SU-DHL-6 (cell line): ENCODE data around the gene SLC6A13.

Source experiments
- H2AFZ ChIP-seq: fragments of 200-600 bp; sonication (generic); 2 replicates; pipeline ENCODE4 v1.6.1; 2014; ENCODE audit warnings: low read depth, mild to moderate bottlenecking, moderate library complexity, mixed read lengths, antibody characterized with exemption, low read length; ENCODE audit not compliant: severe bottlenecking
- H3F3A ChIP-seq: fragments of 200-600 bp; shearing (Covaris generic); 2 replicates; pipeline ENCODE4 v1.6.0; 2016; ENCODE audit warnings: antibody characterized with exemption, mild to moderate bottlenecking; ENCODE audit not compliant: insufficient read depth
- H3K27ac ChIP-seq: fragments of 200-600 bp; sonication (generic); 2 replicates; pipeline ENCODE4 v1.5.1; 2016; ENCODE audit warnings: low read depth, mild to moderate bottlenecking, low read length, moderate library complexity, mixed read lengths
- H3K27me3 ChIP-seq: fragments of 200-600 bp; sonication (generic), shearing (Covaris generic); 2 replicates; pipeline ENCODE4 v1.6.0; 2014; ENCODE audit warnings: mild to moderate bottlenecking, low read length
- H3K36me3 ChIP-seq: fragments of 200-600 bp; sonication (generic); 2 replicates; pipeline ENCODE4 v1.6.1; 2014; ENCODE audit warnings: mild to moderate bottlenecking, low read length, mixed read lengths
- H3K4me2 ChIP-seq: fragments of 300-600, 200-600 bp; shearing (Covaris generic), sonication (generic); 2 replicates; pipeline ENCODE4 v1.6.0; 2014; ENCODE audit warnings: low read length, low read depth, mild to moderate bottlenecking; ENCODE audit not compliant: poor library complexity, severe bottlenecking
- H3K4me3 ChIP-seq: fragments of 200-600 bp; sonication (generic); 2 replicates; pipeline ENCODE4 v1.5.1; 2014; ENCODE audit warnings: antibody characterized with exemption, low read length, mild to moderate bottlenecking, mixed read lengths; ENCODE audit not compliant: insufficient read depth, poor library complexity, severe bottlenecking
- H3K79me2 ChIP-seq: fragments of 200-600 bp; sonication (generic); 2 replicates; pipeline ENCODE4 v1.6.1; 2014; ENCODE audit warnings: mild to moderate bottlenecking, low read length, moderate library complexity; ENCODE audit not compliant: insufficient read depth
- H3K9ac ChIP-seq: fragments of 200-600 bp; sonication (generic); 2 replicates; pipeline ENCODE4 v1.7.0; 2014; ENCODE audit warnings: mild to moderate bottlenecking, low read length
- H3K9me2 ChIP-seq: fragments of 200-600 bp; sonication (generic); replicated peaks from 2 replicates; pipeline ENCODE4 v1.6.1; 2014; ENCODE audit warnings: low read length; ENCODE audit not compliant: insufficient read depth
- H3K9me3 ChIP-seq: fragments of 200-600 bp; sonication (generic); 2 replicates; pipeline ENCODE4 v1.6.1; 2014; ENCODE audit warnings: low read length, mixed read lengths; ENCODE audit not compliant: insufficient read depth
- H4K20me1 ChIP-seq: fragments of 200-600 bp; sonication (generic); 2 replicates; pipeline ENCODE4 v1.6.1; 2014; ENCODE audit warnings: low read depth, mild to moderate bottlenecking, antibody characterized with exemption, low read length, moderate library complexity, mixed read lengths
- CTCF ChIP-seq: fragments of 200-600 bp; sonication (generic); IDR thresholded peaks from one replicate; pipeline ENCODE4 v1.5.1; 2017; ENCODE audit warnings: antibody characterized with exemption, mild to moderate bottlenecking, low read length, moderate library complexity; ENCODE audit not compliant: insufficient read depth, poor library complexity, severe bottlenecking
- EZH2phosphoT487 ChIP-seq: fragments of 200-600 bp; sonication (generic), shearing (Covaris generic); conservative IDR thresholded peaks from 2 replicates; pipeline ENCODE4 v1.6.1; 2018; ENCODE audit warnings: mild to moderate bottlenecking, antibody characterized with exemption, low read length, moderate library complexity, mixed read lengths

The SLC6A13 gene

GRCh38 chr12:286531-287300 is 24.1 kb upstream of the SLC6A13 start:
- H3K79me2 ChIP-seq = no peaks in the 10 kb centered on the region
- H3K27me3 ChIP-seq = no peaks in the 10 kb centered on the region

DNA sequence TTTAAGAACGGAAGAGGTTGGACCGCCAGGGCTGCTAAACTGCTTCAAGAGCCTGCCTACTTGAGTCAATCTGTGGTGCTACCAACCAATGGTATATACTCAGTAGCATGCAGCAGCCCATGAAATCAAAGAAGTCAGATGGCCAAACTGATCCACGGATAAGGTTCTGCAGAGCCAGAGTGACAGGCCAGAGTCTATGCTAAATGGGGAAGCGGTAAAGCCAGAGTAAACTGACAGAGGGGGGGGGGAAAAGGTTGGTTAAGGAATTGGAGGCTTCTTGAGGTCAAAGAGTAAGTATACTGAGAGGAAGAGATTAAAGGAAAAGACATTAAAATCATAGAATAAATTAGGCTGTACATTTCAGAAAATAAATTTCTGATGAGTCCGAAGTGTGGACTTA is 15.4 kb upstream of the SLC6A13 start:
- Histone ChIP-seq H3K4me2 (no peak overlapping the region), H3K9me3 (no peaks in the 10 kb centered on the region), H3K9ac (no peak overlapping the region), H3K9me2 (no peaks in the 10 kb centered on the region), H3K79me2 (no peaks in the 10 kb centered on the region), H3K4me3 (no peak overlapping the region), H3K27ac (no peak overlapping the region), H2AFZ (no peak overlapping the region), H3F3A (no peaks in the 10 kb centered on the region), H3K27me3 (no peaks in the 10 kb centered on the region), H3K36me3 (no peaks in the 10 kb centered on the region), H4K20me1 (no peaks in the 10 kb centered on the region)
- TF ChIP-seq EZH2phosphoT487 (no peak), CTCF (no peak)

More at GRCh38 chr12:286531-287300, 24.1 kb upstream of the SLC6A13 start:
- Histone ChIP-seq H3K4me3 (no peak overlapping the region), H3K9ac (no peak overlapping the region), H3K4me2 (no peak overlapping the region), H3F3A (no peaks in the 10 kb centered on the region), H3K9me3 (no peaks in the 10 kb centered on the region), H4K20me1 (no peaks in the 10 kb centered on the region), H2AFZ (no peak overlapping the region), H3K27ac (no peak overlapping the region), H3K36me3 (peaks cover 43% of the 10 kb centered on the region), H3K9me2 (no peaks in the 10 kb centered on the region)
- TF ChIP-seq EZH2phosphoT487 = no peak
- no peak for TF ChIP-seq CTCF

GRCh38 chr12:275812-276211 is 13.2 kb upstream of the SLC6A13 start:
- no peak overlapping the region for H3K9ac ChIP-seq
- no peaks in the 10 kb centered on the region for H3K36me3 ChIP-seq
- no peak overlapping the region for H2AFZ ChIP-seq
- no peak overlapping the region for H3K4me3 ChIP-seq
- H3K4me2 ChIP-seq = no peak overlapping the region
- no peak overlapping the region for H3K27ac ChIP-seq
- no peaks in the 10 kb centered on the region for H3K9me3 ChIP-seq
- no peaks in the 10 kb centered on the region for H3K27me3 ChIP-seq
- no peaks in the 10 kb centered on the region for H3K79me2 ChIP-seq
- H4K20me1 ChIP-seq = no peaks in the 10 kb centered on the region
- TF ChIP-seq EZH2phosphoT487 = no peak
- no peak for TF ChIP-seq CTCF
- H3K9me2 ChIP-seq = no peaks in the 10 kb centered on the region
- no peaks in the 10 kb centered on the region for H3F3A ChIP-seq
